HG03108 (cell line): ENCODE measurements around the gene VIPR1.

ENCODE experiments used
- ATAC-seq: cut with Tn5 transposase; IDR thresholded peaks from one replicate; pipeline ENCODE4 v1.9.1; 2021; ENCODE audit warnings: moderate library complexity; ENCODE audit not compliant: unreplicated experiment

The VIPR1 gene

DNA sequence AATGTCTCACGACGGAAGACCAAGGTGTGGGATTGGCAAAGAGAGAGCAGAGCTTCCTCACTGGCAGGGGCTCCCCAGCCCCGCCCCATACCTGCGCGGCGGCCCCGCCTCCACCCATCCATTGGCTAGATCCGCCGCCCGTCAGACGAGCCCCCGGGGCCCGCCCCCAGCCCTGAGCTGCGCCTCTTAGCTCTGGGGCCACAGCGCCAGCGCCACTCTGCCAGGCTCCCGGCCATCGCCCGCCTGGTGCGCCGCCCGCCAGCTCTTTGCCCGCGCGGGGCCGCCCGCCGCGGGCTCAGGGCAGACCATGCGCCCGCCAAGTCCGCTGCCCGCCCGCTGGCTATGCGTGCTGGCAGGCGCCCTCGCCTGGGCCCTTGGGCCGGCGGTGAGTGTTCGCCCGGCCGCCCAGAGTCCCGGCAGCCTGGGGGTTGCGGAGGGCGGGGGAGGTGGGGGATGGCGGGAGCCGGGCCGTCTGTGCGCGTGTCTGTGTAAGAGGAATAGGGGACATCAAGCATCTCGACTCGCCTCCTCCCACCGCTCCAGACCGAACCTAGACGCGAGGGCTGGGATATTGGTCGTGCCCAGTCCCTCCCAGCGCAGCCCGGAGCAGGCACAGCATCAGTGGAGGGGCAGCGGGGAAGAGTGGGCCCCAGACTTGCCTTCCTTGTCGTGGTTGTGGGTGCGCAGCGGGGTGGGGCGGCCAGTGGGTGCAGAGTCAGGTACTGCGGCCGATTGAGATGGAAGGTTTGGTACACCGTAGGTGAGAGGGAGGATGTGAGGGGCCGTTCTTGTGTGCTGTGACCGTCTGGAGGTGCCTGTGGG is at the start of gene VIPR1:
Gene VIPR1 (plus strand): TSS at position 215 of the 822 bp plus-strand sequence. CDS start 93 bp downstream, at position 308.
- ATAC-seq = peak; percentile 97

DNA sequence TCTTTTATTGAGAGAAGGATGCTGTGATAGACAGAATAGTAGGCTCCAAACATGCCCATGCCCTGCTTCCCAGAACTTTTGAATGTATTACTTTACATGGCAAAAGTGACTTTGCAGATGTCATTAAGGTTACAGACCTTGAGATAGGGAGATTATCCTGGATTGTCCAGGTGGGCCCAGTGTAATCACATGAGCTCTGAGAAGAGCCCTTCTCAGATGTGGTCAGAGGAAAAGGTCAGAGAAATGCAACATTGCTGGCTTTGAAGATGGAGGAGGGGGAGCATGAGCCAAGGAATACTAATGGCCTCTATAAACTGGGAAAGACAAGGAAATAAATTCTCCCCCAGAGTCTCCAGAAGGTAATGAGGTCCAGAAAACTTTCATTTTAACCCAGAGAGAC is 46.2 kb upstream of the VIPR1 start:
- no peak for ATAC-seq

GRCh38 chr3:42459151-42459550 is 43.3 kb upstream of the VIPR1 start:
- no peak for ATAC-seq

- ATAC-seq = no peak
Measured at GRCh38 chr3:42461762-42462161, 40.7 kb upstream of the VIPR1 start.

DNA sequence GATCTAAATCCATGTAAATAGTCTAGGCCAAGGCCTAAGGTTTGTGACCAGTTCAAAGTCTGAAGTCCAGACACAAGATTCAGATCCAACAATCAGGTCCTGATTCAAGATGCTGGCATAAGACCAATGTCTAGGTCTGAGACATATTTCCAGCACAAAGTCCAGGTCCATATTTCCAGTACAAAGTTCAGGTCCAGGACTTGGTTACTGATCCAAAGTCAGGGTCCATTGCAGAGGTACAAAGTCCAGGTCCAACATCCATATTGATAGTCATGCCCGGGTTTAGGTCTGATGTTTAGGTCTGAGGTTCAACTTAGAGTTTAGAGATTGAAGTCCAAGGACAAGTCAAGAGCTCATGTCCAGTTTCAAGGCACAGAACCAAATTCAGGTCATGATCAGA is 39.4 kb upstream of the VIPR1 start:
- no peak for ATAC-seq

DNA sequence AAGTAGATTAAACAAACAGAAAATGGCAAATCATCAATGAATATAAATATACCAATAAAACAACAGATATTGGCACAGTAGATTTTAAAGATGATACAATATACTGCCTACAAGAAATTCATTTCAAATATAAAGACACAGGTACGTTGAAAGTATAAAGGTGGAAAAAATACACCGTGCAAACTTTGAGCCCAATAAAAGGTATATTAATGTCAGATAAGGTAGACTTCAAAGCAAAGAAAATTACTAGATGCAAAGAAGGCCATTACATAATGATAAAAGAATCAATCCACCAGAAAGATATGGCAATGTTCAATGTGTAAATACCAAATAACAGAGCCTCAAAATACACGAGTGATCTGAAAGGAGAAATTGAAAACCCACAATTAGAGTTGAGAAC is 34.3 kb upstream of the VIPR1 start:
- ATAC-seq = no peak

- no peak for ATAC-seq
Measured at GRCh38 chr3:42472555-42472954, 29.9 kb upstream of the VIPR1 start.

- ATAC-seq = no peak
Measured at GRCh38 chr3:42473083-42473932, 29.1 kb upstream of the VIPR1 start.

- no peak for ATAC-seq
Measured at GRCh38 chr3:42476225-42477125, 26.0 kb upstream of the VIPR1 start.

GRCh38 chr3:42477696-42478095 is 24.7 kb upstream of the VIPR1 start:
- no peak for ATAC-seq

GRCh38 chr3:42478830-42479229 is 23.6 kb upstream of the VIPR1 start:
- no peak for ATAC-seq

DNA sequence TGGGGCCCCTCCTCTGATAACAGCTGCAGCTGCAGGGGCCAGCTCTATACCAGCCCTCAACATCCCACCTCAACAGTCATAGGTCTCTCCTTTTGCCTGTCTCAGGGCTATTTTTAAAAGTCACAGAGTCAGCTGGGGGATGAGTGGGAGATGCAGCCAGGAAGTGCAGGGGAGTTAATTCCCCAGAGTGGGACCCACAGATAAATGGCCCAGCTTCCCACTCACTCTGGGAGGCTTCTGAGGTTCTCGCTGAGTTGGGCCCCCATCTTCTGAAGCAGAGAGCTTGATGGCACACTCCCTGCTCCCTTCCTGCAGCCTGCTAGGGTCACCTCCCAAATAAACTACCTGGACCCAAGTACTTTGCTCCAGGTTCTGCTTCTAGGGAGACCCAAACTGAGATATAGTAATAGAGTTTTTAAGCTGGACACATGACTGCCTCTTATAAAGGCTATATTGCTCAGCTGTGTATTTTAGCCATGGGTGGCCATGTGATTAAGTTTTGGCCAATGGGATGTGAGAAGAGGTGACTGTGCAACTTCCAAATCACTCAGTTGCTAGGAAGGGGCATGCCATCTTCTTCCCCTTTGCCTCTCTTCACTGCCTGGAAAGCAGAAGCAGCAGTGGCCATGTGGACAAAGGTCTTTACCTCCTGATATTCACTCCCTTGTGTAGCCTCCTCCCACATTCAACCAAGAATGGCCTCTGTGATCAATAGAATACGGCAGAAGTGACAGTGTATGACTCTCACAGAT is 15.5 kb upstream of the VIPR1 start:
- no peak for ATAC-seq

GRCh38 chr3:42488687-42489086 is 13.8 kb upstream of the VIPR1 start:
- no peak for ATAC-seq

DNA sequence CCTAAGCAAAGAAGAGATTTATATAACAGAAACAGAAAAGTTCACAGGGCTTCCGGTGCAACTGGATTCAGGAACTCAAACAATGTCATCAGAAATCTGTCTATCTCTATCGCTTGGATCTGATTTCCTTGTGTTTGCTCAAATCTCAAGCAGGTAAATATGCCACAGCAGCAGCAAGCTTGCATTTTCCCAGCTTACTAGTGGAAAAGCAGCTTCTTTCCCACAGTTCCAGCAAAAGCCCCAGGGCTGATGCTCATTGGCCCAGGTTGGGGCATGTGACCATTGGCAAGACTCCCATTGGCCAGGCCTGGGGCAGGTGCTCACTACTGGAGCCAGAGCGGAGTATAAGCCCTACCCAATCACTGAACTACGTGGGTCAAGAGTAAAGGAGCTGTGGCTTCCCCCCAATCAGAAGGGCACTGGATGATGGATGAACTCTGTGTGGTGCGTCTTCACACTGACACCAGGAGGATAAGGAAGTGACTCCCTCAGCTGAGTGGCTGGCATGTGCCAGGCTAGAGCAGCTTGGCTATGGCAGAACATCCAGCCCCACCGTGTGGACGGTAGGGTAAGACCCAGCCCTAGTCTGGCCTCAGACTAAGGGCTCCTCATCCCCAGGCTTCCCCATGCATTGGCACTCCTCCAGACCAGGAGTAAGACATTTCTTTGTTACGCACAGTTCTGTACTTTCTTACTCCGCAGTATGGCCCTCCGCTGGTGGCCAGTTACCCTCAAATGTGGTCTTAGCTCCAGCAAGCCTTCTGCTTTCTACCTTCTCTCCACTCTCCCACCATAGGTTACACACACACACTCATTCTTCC is 13.1 kb upstream of the VIPR1 start:
- no peak for ATAC-seq

GRCh38 chr3:42489937-42490227 is 12.6 kb upstream of the VIPR1 start:
- ATAC-seq = peak; percentile 1

GRCh38 chr3:42490243-42490642 is 12.2 kb upstream of the VIPR1 start:
- peak; percentile 98 for ATAC-seq

DNA sequence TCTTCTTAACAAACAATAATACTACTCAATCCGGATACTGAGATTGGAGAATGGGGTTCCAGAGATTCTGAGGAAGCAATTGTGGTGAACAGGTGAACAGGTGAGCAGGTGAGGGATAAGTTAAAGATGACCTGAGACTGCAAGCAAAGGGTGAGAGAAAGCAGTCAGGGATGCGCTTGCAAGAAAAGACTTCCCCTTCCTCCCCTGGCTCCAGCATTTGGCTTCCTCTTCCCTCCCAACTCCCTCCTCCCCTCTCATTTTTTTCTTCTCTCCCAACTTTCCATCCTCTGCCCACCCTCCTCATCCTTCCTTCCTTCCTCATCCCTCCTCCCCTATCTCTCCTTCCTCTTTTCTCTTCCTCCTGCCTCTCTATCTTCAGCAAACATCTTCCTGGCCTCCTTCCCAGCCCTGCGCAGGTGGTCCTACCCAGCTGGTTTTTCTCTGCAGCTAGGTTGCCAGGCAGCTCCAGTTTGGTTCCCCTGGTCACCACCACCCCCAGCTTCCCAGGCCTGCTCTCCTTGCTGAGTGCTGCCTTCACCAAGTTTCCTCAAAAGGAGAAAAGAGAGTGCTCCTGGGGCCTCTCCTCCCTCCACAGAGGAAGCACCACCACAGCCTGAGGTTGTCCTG is 10.4 kb upstream of the VIPR1 start:
- no peak for ATAC-seq

DNA sequence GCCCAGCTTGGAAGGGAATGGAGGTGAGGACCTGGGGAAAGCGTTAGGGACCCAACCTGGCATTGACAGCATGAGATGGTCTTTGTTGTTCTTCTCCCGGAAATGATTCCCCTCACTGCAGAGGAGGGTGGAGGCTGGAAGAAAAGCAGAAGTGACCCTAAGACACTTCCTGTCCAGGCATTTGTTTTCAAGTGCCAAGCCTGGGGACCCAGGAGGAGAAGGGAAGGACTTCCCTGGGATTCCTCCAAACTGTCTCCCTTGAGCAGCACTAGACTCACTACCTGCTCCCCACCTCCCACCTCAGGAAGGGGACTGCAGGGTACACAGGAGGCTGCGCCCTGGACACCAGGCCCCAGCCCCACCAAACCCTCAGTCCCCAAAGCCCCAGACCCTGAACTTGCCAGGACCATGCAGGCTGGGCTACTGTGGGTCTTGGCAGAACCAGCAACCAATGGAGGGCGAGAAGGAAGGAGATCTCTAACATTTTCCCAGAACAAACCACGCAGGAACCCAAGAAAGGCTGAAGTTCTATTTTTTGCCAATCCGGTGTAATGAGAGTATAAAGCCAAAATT is 9.8 kb upstream of the VIPR1 start:
- no peak for ATAC-seq
